HUES48 (cell line): ENCODE measurements around the gene TMCO2.
"Not testable (repeated sequence)": the region's sequence is repeated elsewhere in the genome, so short reads cannot be mapped to it uniquely, and the experiment has no call there.

Experiments used
- H3K27ac ChIP-seq: one replicate; pipeline ENCODE4 v1.7.0; 2013; ENCODE audit warnings: low read depth, low read length, inconsistent platforms
- H3K27me3 ChIP-seq: 2 replicates; pipeline ENCODE4 v1.6.1; 2013; ENCODE audit warnings: mild to moderate bottlenecking, low read length; ENCODE audit not compliant: control insufficient read depth, insufficient read depth
- H3K36me3 ChIP-seq: 2 replicates; pipeline ENCODE4 v1.6.1; 2013; ENCODE audit warnings: low read length; ENCODE audit not compliant: control insufficient read depth, insufficient read depth
- H3K4me1 ChIP-seq: 2 replicates; pipeline ENCODE4 v1.6.1; 2013; ENCODE audit warnings: mild to moderate bottlenecking, low read length; ENCODE audit not compliant: control insufficient read depth, insufficient read depth
- H3K4me3 ChIP-seq: 2 replicates; pipeline ENCODE4 v1.5.1; 2013; ENCODE audit warnings: mild to moderate bottlenecking, low read depth, low read length
- H3K9ac ChIP-seq: 2 replicates; pipeline ENCODE4 v1.6.1; 2013; ENCODE audit warnings: mild to moderate bottlenecking, low read depth, low read length, moderate library complexity
- H3K9me3 ChIP-seq: 2 replicates; pipeline ENCODE4 v1.6.1; 2013; ENCODE audit warnings: low read length; ENCODE audit not compliant: control insufficient read depth, insufficient read depth

The TMCO2 gene

DNA sequence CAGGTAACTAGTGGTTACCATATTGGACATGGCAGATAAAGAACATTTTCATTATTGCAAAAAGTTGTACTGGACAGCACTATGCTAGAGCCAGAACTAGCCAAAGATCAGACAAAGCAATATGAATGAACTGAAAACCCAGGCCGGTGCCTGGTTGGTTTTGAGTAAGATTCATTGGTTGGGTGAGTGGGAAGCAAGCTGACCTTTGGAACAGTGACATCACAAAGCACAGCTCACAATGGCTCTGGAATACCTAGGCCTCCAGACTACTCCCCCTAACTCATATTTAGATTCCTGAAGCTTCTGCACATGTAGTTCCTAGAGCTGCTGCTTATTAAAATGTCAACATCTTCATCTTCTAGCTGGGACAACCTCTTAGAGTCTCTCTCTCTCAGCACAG is at the start of gene TMCO2:
Gene TMCO2, plus strand, starts transcription at position 283 of the 400 bp plus-strand sequence. Its CDS starts 57 bp downstream, at position 340.
- H3K4me3 ChIP-seq, result no peak within 1 kb of the TSS
- no peak within 1 kb of the TSS for H3K9ac ChIP-seq
- no peaks in the 10 kb centered on the region for H3K4me1 ChIP-seq
- H3K36me3 ChIP-seq, result no peaks in the 10 kb centered on the region
- H3K27me3 ChIP-seq, result no peaks in the 10 kb centered on the region
- no peak within 1 kb of the TSS for H3K27ac ChIP-seq
- H3K9me3 ChIP-seq, result no peaks in the 10 kb centered on the region

DNA sequence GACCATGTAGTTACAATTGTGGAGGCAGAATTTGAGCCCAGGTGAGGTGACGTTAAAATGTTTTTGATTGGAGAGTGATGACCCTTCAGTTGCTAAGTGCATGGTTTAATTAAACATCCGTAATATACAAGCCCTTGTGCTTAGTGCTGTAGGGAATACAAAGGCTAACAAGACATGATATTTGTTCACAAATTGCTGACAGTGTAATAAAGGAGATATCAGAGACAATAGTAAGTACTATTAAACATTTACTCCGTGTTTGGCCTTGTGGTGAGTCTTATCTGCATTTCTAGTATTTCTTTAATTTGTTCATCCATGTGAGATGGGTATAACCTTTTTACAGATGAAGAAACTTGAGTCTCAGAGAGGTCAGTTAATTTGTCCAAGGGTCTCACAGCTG is 48.6 kb upstream of the TMCO2 start:
- Histone ChIP-seq H3K9me3 (no peaks in the 10 kb centered on the region), H3K4me1 (no peaks in the 10 kb centered on the region), H3K36me3 (peaks cover 51% of the 10 kb centered on the region), H3K27ac (no peak overlapping the region), H3K9ac (no peak overlapping the region), H3K4me3 (no peak overlapping the region), H3K27me3 (no peaks in the 10 kb centered on the region)

DNA sequence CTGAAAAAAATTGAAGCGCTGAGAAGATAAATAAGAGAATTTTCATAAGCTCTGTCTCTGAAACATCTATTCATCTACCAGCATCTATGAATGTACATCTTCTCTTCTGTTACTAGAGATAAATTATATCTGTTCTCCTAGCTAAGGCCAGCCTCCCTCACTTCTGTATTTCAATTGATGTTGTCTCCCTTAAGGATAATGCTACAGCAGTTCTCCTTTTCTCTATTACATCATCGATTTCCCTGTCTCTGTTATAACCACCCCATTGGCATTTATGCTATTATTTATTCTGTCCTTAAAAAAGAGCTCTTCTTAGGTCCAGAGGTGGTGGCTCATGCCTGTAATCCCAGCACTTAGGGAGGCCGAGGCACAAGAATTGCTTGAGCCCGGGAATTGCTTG is 42.9 kb upstream of the TMCO2 start:
- Histone ChIP-seq H3K4me1 (no peaks in the 10 kb centered on the region), H3K9me3 (no peaks in the 10 kb centered on the region), H3K27me3 (no peaks in the 10 kb centered on the region), H3K36me3 (peaks cover 46% of the 10 kb centered on the region), H3K9ac (no peak overlapping the region), H3K27ac (no peak overlapping the region), H3K4me3 (no peak overlapping the region)

DNA sequence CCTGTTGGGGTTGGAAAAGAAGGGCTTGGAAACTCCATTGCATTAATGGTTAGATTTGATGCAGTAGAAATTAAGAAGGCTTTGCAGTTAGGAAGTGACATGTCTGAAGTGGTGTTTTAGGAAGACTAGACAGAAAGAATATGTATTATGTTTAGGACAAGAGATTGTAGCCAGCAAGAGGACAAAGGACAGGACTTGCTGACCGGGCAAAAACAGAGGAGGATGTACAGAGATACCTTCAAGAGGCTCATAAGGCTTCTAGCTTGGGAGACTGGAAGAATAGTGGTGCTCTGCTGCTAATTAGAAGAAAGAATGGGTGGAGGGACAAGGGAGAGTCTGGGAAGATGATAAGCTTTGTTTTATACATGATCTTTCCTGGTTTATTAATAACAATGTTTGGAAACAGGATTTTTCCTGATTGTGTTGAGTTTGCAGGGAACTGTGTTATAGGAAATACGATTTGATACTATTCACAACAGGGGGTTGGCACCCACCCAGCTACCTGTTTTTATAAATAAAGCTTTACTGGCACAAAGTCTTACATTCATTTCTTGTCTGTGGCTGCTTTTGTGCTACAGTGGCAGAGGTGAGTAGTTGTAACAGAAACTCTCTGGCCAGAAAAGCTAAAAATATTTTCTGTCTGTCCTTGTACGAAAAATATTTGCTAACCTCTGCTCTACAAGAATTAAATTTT is 37.1 kb upstream of the TMCO2 start:
- Histone ChIP-seq H3K27ac (no peak overlapping the region), H3K9ac (no peak overlapping the region), H3K36me3 (peaks cover 34% of the 10 kb centered on the region), H3K4me1 (no peaks in the 10 kb centered on the region), H3K27me3 (no peaks in the 10 kb centered on the region), H3K9me3 (no peaks in the 10 kb centered on the region), H3K4me3 (no peak overlapping the region)

DNA sequence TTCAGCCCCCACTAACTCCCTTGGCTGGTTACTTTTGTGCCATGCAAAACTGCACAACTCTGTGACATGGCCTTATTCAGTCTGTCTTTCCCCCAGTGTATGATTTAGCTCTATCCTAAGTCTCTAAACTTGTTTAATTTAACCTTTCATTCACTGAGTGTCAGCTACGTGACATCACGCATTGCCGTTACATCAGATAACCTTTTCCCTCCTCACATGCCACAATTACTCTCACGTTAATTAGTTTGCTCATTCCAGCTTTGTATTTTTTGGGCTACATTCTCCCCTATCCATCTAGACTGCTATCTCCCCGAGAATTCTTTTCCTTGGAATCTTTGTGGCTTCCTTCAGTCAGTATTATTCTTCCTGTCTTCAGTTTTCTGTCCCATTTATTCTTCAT is 29.4 kb upstream of the TMCO2 start:
- no peak overlapping the region for H3K27ac ChIP-seq
- H3K9ac ChIP-seq, result no peak overlapping the region
- no peaks in the 10 kb centered on the region for H3K4me1 ChIP-seq
- H3K36me3 ChIP-seq, result peaks cover 10% of the 10 kb centered on the region
- H3K27me3 ChIP-seq, result no peaks in the 10 kb centered on the region
- no peak overlapping the region for H3K4me3 ChIP-seq
- H3K9me3 ChIP-seq, result no peaks in the 10 kb centered on the region

DNA sequence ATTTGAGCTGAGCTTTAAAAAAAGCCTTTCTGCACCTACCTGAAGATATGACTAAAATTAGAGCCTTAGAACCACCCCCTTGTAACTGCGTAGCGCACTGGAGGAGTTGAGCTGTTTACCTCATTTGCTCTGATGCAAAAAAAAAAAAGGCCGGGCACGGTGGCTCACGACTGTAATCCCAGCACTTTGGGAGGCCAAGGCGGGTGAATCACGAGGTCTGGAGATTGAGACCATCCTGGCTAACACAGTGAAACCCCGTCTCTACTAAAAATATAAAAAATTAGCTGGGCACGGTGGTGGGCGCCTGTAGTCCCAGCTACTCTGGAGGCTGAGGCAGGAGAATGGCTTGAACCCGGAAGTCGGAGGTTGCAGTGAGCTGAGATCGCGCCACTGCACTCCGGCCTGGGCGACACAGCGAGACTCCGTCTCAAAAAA is 26.2 kb upstream of the TMCO2 start:
- not testable (repeated sequence) for H3K4me3 ChIP-seq, H3K4me1 ChIP-seq, H3K9ac ChIP-seq, H3K9me3 ChIP-seq, H3K27ac ChIP-seq, H3K27me3 ChIP-seq
- H3K36me3 ChIP-seq, result peaks cover 11% of the 10 kb centered on the region

DNA sequence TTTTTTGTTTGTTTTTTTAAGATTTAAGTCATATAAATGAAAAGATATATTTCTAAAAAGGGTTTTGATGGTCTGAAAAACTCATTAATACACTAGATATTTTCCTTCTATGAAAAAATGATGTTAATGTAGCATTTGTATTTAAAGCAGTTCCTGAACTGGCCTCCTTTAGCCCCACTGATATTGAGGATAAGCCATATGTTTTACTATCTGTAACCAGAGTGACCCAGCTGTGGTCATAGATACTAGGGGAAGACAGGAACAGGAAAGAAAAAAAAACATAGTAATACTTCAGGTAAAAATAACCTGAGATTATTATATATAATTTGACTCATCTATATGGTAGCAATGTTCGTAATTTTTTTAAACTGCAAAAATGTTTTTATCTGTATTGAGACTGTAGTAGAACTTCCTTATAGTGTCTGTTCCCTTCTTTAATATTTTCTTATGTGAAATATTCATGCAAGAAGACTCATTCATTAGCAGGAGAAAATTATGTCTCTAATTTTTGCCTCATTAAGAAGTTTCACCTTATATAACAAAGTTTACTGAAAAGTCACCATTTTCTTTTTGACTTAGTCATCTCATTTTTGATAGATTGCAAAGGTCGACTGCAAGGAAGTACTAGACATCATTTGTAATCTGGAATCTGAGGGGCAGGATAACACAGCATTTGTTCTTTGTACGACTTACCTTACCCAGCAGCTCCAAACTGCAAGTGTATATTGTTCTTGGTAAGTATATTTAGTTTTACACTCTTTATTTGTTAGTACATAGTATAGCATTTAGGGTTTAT is 25.6 kb upstream of the TMCO2 start:
- Histone ChIP-seq H3K9ac (no peak overlapping the region), H3K27ac (no peak overlapping the region), H3K9me3 (no peaks in the 10 kb centered on the region), H3K4me3 (no peak overlapping the region), H3K36me3 (peaks cover 14% of the 10 kb centered on the region), H3K27me3 (no peaks in the 10 kb centered on the region), H3K4me1 (no peaks in the 10 kb centered on the region)

DNA sequence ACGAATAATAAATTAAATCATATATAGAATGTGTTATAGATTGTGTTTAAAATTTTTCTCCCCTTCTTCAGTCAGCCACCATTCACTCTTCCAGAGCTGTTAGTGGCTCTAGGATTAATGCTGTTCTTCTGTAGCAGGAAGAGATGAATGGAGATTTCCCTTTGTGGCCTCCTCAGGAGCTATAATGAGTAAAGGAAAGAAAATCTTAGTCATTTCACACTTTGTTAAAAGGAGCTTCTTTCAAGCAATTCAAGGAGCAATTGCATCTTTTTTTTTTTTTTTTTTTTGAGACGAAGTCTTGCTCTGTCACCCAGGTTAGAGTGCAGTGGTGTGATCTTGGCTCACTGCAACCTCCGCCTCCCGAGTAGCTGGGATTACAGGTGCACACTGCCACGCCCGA is 23.7 kb upstream of the TMCO2 start:
- Histone ChIP-seq H3K27ac (no peak overlapping the region), H3K9ac (no peak overlapping the region), H3K4me3 (no peak overlapping the region), H3K9me3 (no peaks in the 10 kb centered on the region), H3K27me3 (no peaks in the 10 kb centered on the region), H3K36me3 (peaks cover 14% of the 10 kb centered on the region), H3K4me1 (no peaks in the 10 kb centered on the region)

DNA sequence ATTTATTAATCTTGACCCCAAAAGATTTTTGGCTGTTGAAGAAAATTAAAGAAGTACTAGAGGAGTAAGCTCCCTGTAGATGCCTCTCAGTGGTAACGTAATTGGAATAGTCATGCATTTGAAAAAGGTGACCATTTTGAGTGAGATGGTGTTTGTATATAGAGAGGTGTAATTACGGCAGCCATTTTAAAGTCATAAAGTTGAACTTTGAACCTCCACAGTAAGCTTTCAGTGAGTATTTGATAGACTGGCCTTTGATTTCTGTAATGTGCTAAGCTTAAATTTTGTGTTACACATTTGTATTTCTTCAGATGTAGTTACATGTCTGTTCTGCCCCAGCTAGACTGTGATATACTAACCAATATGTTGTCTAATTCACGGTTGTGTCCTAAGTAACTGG is 21.5 kb upstream of the TMCO2 start:
- Histone ChIP-seq H3K27ac (no peak overlapping the region), H3K27me3 (no peaks in the 10 kb centered on the region), H3K4me1 (no peaks in the 10 kb centered on the region), H3K4me3 (no peak overlapping the region), H3K9me3 (no peaks in the 10 kb centered on the region), H3K36me3 (peaks cover 15% of the 10 kb centered on the region), H3K9ac (no peak overlapping the region)

DNA sequence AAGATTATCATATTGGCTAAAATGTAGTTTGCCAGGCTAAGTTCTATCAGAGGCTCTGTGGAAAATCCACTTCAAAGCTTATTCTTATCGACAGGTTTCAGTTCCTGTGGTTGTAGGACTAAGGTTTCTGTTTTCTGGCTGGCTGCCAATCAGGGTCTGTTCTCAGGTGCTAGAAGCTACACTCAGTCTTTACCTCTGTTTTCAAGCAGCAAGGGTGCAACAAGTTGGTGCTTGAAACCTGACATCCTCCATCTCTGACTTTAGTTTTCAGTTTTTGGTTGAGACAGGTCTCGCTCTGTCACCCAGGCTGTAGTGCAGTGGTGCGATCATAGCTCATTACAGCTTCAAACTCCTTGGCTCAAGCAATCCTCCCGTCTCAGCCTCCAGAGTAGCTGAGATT is 15.3 kb upstream of the TMCO2 start:
- Histone ChIP-seq H3K4me3 (no peak overlapping the region), H3K36me3 (peaks cover 52% of the 10 kb centered on the region), H3K4me1 (no peaks in the 10 kb centered on the region), H3K27me3 (no peaks in the 10 kb centered on the region), H3K27ac (no peak overlapping the region), H3K9me3 (no peaks in the 10 kb centered on the region), H3K9ac (no peak overlapping the region)

DNA sequence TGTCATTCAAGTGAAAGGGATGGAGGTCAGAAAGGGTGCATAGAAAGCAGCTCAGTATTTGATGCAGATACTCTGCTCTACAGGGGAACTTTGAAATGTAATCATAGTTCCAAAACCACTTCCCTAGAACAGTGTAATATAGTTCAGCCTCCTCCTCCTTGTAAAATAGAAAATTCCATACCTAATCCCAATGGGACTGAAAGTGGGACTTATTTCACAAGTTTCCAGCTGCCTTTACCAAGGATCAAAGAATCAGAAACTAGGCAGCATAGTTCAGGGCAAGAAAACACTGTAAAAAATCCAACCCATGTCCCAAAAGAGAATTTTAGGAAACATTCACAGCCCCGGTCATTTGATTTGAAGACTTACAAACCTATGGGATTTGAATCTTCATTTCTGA is 8.1 kb upstream of the TMCO2 start:
- H3K4me1 ChIP-seq, result no peaks in the 10 kb centered on the region
- H3K36me3 ChIP-seq, result peaks cover 48% of the 10 kb centered on the region

More for the DNA sequence above, 8.1 kb upstream of the TMCO2 start:
- no peak overlapping the region for H3K4me3 ChIP-seq
- H3K27ac ChIP-seq, result no peak overlapping the region
- H3K27me3 ChIP-seq, result no peaks in the 10 kb centered on the region
- no peaks in the 10 kb centered on the region for H3K9me3 ChIP-seq
- no peak overlapping the region for H3K9ac ChIP-seq
